HepG2 (cell line): ENCODE measurements around the gene CA5B. TPM values are rescaled to one million over a fixed set of nuclear protein-coding genes. Genes with fewer than 3 reads are reported as not detected.

Experiments
- ATAC-seq: fragments of 200-7000 bp; cut with Tn5 transposase; 3 replicates; pipeline ENCODE4 v1.9.1; 2020; ENCODE audit warnings: mild to moderate bottlenecking, moderate library complexity
- BruUV-seq: library from RNA; stranded (reverse); fragments of 400-500 nt; replicated peaks from 2 replicates; lab custom pipeline; 2021; lab: Mats Ljungman, UMichigan
- CTCF ChIA-PET: fragments of 300-600 bp; formaldehyde crosslinking; extraction: SDS; loops from one replicate; lab custom pipeline; 2021; ENCODE audit warnings: low total read pairs, inconsistent platforms, low intra/inter-chr PET ratio; lab: Yijun Ruan, JAX
- POLR2A ChIA-PET: fragments of 350-600 bp; sonication (Branson Sonifier 250); formaldehyde crosslinking; loops from one replicate; lab custom pipeline; 2020; ENCODE audit warnings: antibody characterized with exemption, inconsistent platforms; lab: Yijun Ruan, JAX
- DNase-seq: peaks from one replicate; pipeline ENCODE4 v3.0.0-alpha.2; 2015; ENCODE audit warnings: low spot score
- FAIRE-seq: peaks from 3 replicates; lab custom pipeline; 2011; peaks lifted over from hg19 to GRCh38; lab: Jason Lieb, UNC
- H2AFZ ChIP-seq: one replicate; pipeline ENCODE4 v1.6.1; 2011; ENCODE audit warnings: low read length, inconsistent platforms
- H3K27ac ChIP-seq: fragments of 300-600 bp; 3 replicates; pipeline ENCODE4 v1.8.0; 2011; ENCODE audit warnings: mixed run types, mild to moderate bottlenecking, mixed read lengths, low read length, inconsistent platforms; ENCODE audit not compliant: insufficient read depth; ENCODE audit errors: extremely low read length
- H3K27me3 ChIP-seq, 2 experiments: fragments of 200-600 bp in 1 of 2; 2 replicates in 1 of 2; 3 replicates in 1 of 2; pipeline versions ENCODE4 v1.6.0 to v1.8.0; 2011; ENCODE audit warnings: low read length in 2 of 2, mild to moderate bottlenecking in 2 of 2, moderate library complexity in 2 of 2, inconsistent platforms in 1 of 2; ENCODE audit not compliant: insufficient read depth in 2 of 2, control insufficient read depth in 1 of 2
- H3K36me3 ChIP-seq, 2 experiments: fragments of 200-600 bp in 1 of 2; replicated peaks in 1 of 2; 2 replicates in 1 of 2; 3 replicates in 1 of 2; pipeline versions ENCODE4 v1.5.1 to v1.8.0; 2011; ENCODE audit warnings: low read length in 2 of 2, inconsistent platforms in 1 of 2; ENCODE audit not compliant: insufficient read depth in 2 of 2, control insufficient read depth in 1 of 2
- H3K4me1 ChIP-seq: 2 replicates; pipeline ENCODE4 v1.5.1; 2012; ENCODE audit warnings: low read length, inconsistent platforms; ENCODE audit not compliant: insufficient read depth
- H3K4me2 ChIP-seq: 2 replicates; pipeline ENCODE4 v1.6.0; 2011; ENCODE audit warnings: low read depth, low read length, inconsistent platforms
- H3K4me3 ChIP-seq, 3 experiments: fragments of 200-600 bp in 1 of 3; sonication (generic), shearing (Covaris generic) in 1 of 3; replicated peaks in 1 of 3; 2 replicates each; pipeline ENCODE4 v1.5.1; 2011 to 2016; ENCODE audit warnings: low read length in 3 of 3, inconsistent platforms in 2 of 3, low read depth in 2 of 3, mild to moderate bottlenecking in 2 of 3, control low read depth in 1 of 3, mixed read lengths in 1 of 3; ENCODE audit not compliant: insufficient read depth in 1 of 3
- H3K79me2 ChIP-seq: one replicate; pipeline ENCODE4 v1.6.1; 2011; ENCODE audit warnings: low read length, inconsistent platforms; ENCODE audit not compliant: insufficient read depth
- H3K9ac ChIP-seq: 2 replicates; pipeline ENCODE4 v1.6.0; 2011; ENCODE audit warnings: mild to moderate bottlenecking, low read depth, low read length, inconsistent platforms; ENCODE audit not compliant: insufficient read depth
- H3K9me3 ChIP-seq: 2 replicates; pipeline ENCODE4 v1.5.1; 2012; ENCODE audit warnings: mild to moderate bottlenecking, low read length
- H4K20me1 ChIP-seq: 2 replicates; pipeline ENCODE4 v1.6.0; 2011; ENCODE audit warnings: inconsistent platforms, mild to moderate bottlenecking, low read length, moderate library complexity; ENCODE audit not compliant: insufficient read depth
- CTCF ChIP-seq: sonication (generic); formaldehyde crosslinking; IDR thresholded peaks from 2 replicates; pipeline ENCODE4 v1.5.0; 2020; ENCODE audit warnings: mild to moderate bottlenecking, missing genetic modification reagents, moderate library complexity
- HBP1 ChIP-seq: IDR thresholded peaks from 2 replicates; pipeline ENCODE4 v1.6.1; 2016; ENCODE audit warnings: low read depth, control low read depth
- HNF1B ChIP-seq: sonication (generic); formaldehyde crosslinking; IDR thresholded peaks from 2 replicates; pipeline ENCODE4 v1.5.1; 2020; ENCODE audit warnings: mild to moderate bottlenecking, moderate library complexity, missing genetic modification reagents
- HOXA9 ChIP-seq: sonication (generic); formaldehyde crosslinking; IDR thresholded peaks from 2 replicates; pipeline ENCODE4 v1.8.1; 2022; ENCODE audit warnings: missing genetic modification reagents, mild to moderate bottlenecking, moderate library complexity, borderline replicate concordance
- KLF13 ChIP-seq: sonication (generic); formaldehyde crosslinking; IDR thresholded peaks from 2 replicates; pipeline ENCODE4 v1.4.0; 2020; ENCODE audit warnings: mild to moderate bottlenecking, missing genetic modification reagents
- PCBP2 ChIP-seq: fragments of 200-400 bp; formaldehyde crosslinking; optimal IDR thresholded peaks from 2 replicates; pipeline ENCODE3; 2018; ENCODE audit warnings: low read length, low read depth; ENCODE audit not compliant: poor library complexity, severe bottlenecking
- ZNF230 ChIP-seq: sonication (generic); formaldehyde crosslinking; IDR thresholded peaks from 2 replicates; pipeline ENCODE4 v1.4.0; 2020; ENCODE audit warnings: mild to moderate bottlenecking, missing genetic modification reagents
- WGBS: methylation state at CpG from one replicate; pipeline ENCODE4 v1.1.6; 2017; ENCODE audit warnings: low lambda C conversion rate; 5-methylcytosine and 5-hydroxymethylcytosine counted together
- in situ Hi-C: cut with HindIII; loops from 2 replicates; pipeline ENCODE4 v1.10.0; 2017; ENCODE audit warnings: low pct_unique_long_range_greater_than_20kb; ENCODE audit not compliant: extremely low pct_ligation_motif_present
- intact Hi-C: fragments of 100-400 bp; cut with micrococcal nuclease; formaldehyde crosslinking; loops from one replicate; pipeline ENCODE4 v1.10.0; 2022; ENCODE audit not compliant: unreplicated experiment
- polyA plus RNA-seq, 8 experiments: library from polyadenylated mRNA; depleted of rRNA in 3 of 8; stranded (reverse) in 7 of 8; unstranded in 1 of 8; fragments of >200 nt; fragmentation: Illumina TruSeq in 4 of 8; extraction: Trizol in 4 of 8; gene quantifications; 2 replicates each; pipeline versions ENCODE4 v1.2.1 to v1.2.3, GENCODE V29; 2011 to 2016; ENCODE audit warnings: low read depth in 4 of 8, missing spikeins in 1 of 8, mixed read lengths in 1 of 8; ENCODE audit not compliant: insufficient read depth in 1 of 8
- total RNA-seq, 5 experiments: library from RNA; depleted of rRNA; stranded (reverse); fragments of >200 nt; fragmentation: Illumina TruSeq; extraction: Trizol; gene quantifications; 2 replicates each; pipeline ENCODE4 v1.2.3, GENCODE V29; 2016; ENCODE audit warnings: low read depth in 1 of 5
- TF ChIP-seq, protein P1 (sequence below): sonication (generic); formaldehyde crosslinking; IDR thresholded peaks from 2 replicates; pipeline ENCODE4 v1.4.0; 2020; ENCODE audit warnings: missing genetic modification reagents

CA5B gene
- total and polyA plus RNA-seq, 2 of the 13 experiments (the other 11 are each of a cell fraction or from before 2014, with no cell fraction given): 1.7 to 2.2 TPM

DNA sequence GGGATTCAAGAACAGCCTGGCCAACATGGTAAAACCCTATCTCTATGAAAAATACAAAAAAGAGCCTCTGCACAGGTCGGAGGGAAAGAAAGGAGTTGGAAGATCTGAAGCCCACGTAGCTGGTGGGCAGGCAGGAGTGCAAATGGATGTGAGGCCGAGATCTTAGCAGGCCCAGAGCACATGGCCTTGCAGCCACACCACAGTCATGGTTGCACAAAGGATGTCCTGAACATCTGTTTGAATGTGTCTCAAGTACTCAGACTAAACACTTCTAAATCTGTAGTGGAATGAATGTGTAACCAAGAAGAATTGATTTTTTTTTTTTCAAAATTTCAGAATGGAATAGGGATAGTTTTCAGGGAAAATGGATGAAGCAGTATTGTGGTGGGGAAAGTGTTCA is 10.8 kb downstream of the CA5B start:
- TF ChIP-seq CTCF (CRISPR knock-in tag): no peak
- Histone ChIP-seq H3K27me3 (no peaks in the 10 kb centered on the region), H3K4me2 (no peak overlapping the region), H4K20me1 (peaks cover 2% of the 10 kb centered on the region; the same call in 1 of the 2 replicates), H3K27ac (no peak overlapping the region), H3K79me2 (no peaks in the 10 kb centered on the region), H3K9me3 (no peaks in the 10 kb centered on the region), H3K9ac (no peak overlapping the region), H2AFZ (no peak overlapping the region), H3K36me3 (no peaks in the 10 kb centered on the region), H3K4me3 (no peak overlapping the region), H3K4me1 (peaks cover 11% of the 10 kb centered on the region)
- in situ Hi-C loops: no loop called here
- WGBS: 98% methylated on average over 3 of the region's 3 CpGs
- POLR2A ChIA-PET: no interaction called here
- no peak for ATAC-seq
- intact Hi-C loops: no loop called here
- no TSS peak for BruUV-seq
- DNase-seq: no peak
- FAIRE-seq: no peak
- CTCF ChIA-PET: no interaction called here

DNA sequence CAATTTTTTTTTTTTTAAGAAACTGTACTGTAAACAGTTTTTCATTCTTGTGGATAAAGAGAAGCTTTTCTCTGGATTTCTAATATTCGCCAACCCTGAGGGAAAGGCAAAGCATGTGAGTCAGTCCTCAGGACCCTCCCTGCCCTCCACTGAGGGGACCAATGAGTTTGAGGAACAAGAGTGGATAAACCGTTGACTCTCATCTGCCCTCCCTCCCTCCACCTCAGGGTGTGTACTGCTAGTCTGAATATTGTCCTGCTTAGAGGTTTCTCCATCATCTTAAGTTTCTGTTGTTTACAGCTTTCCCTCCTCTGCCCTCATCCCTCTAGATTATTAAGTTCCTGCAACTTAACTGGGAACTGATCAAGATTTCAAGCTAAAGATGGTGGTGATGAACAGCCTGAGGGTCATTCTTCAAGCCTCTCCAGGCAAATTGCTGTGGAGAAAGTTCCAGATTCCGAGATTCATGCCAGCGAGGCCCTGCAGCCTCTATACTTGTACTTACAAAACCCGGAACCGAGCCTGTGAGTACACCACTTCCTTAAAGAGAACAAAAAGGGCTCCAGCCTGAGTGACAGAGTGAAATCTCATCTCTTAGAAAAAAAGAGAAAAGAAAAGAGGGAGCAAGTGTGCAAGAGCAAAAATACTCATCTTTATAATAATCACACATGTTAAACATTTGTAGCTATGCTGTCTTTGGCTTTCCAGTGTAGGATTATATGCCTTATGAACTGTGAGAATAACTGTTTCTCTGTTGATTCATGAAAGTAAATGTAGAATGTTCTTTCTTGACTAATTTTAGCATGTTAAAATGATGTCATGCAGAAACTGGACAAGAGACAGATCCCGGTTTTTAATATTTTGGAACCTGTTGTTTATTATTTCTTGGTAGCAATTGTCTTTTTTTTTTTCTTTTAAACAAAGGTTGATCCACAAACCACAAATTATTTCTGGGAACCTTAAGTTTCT is 11.9 kb downstream of the CA5B start:
- Histone ChIP-seq H3K27me3 (no peaks in the 10 kb centered on the region), H3K9me3 (no peaks in the 10 kb centered on the region), H3K4me2 (no peak overlapping the region), H3K9ac (no peak overlapping the region), H3K36me3 (no peaks in the 10 kb centered on the region), H3K4me1 (peaks cover under 1% of the 10 kb centered on the region; the same call in 1 of the 2 replicates), H3K4me3 (no peak overlapping the region), H3K27ac (no peak overlapping the region), H4K20me1 (no peaks in the 10 kb centered on the region), H2AFZ (no peak overlapping the region), H3K79me2 (no peaks in the 10 kb centered on the region)
- in situ Hi-C loops (no loop called here), intact Hi-C loops (no loop called here)
- FAIRE-seq (no peak), DNase-seq (no peak), ATAC-seq (no peak)
- BruUV-seq: no TSS peak
- ChIA-PET CTCF (no interaction called here), POLR2A (no interaction called here)
- WGBS: 100% methylated on average over 7 of the region's 7 CpGs
- TF ChIP-seq KLF13 (CRISPR knock-in tag) (no peak), HNF1B (no peak), ZNF230 (CRISPR knock-in tag) (no peak), HBP1 (CRISPR knock-in tag) (no peak), HOXA9 (CRISPR knock-in tag) (no peak), PCBP2 (no peak)
- TF ChIP-seq, protein P1, sequence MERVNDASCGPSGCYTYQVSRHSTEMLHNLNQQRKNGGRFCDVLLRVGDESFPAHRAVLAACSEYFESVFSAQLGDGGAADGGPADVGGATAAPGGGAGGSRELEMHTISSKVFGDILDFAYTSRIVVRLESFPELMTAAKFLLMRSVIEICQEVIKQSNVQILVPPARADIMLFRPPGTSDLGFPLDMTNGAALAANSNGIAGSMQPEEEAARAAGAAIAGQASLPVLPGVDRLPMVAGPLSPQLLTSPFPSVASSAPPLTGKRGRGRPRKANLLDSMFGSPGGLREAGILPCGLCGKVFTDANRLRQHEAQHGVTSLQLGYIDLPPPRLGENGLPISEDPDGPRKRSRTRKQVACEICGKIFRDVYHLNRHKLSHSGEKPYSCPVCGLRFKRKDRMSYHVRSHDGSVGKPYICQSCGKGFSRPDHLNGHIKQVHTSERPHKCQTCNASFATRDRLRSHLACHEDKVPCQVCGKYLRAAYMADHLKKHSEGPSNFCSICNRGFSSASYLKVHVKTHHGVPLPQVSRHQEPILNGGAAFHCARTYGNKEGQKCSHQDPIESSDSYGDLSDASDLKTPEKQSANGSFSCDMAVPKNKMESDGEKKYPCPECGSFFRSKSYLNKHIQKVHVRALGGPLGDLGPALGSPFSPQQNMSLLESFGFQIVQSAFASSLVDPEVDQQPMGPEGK (CRISPR knock-in tag): no peak
